22Rv1 (cell line): ENCODE results near the gene CNTRL.

Experiments
- H3K27ac ChIP-seq: fragments of 450-650 bp; 2 replicates; pipeline ENCODE4 v1.5.1; 2017
- CTCF ChIP-seq: fragments of 450-650 bp; IDR thresholded peaks from 2 replicates; pipeline ENCODE4 v1.5.1; 2017; ENCODE audit warnings: mild to moderate bottlenecking
- ZFX ChIP-seq: fragments of 450-650 bp; IDR thresholded peaks from 2 replicates; pipeline ENCODE4 v1.6.1; 2017; ENCODE audit warnings: antibody characterized with exemption, borderline replicate concordance

CNTRL gene

GRCh38 chr9:121204611-121205010, 129.9 kb downstream of the CNTRL start:
- TF ChIP-seq CTCF (no peak), ZFX (no peak)
- H3K27ac ChIP-seq = no peak overlapping the region

- no peak for TF ChIP-seq CTCF
- TF ChIP-seq ZFX = no peak
- no peak overlapping the region for H3K27ac ChIP-seq
These were observed 132.0 kb downstream of the CNTRL start for GRCh38 chr9:121206516-121207370.

- no peak overlapping the region for H3K27ac ChIP-seq
- TF ChIP-seq CTCF = no peak
- TF ChIP-seq ZFX = no peak
These were observed 132.7 kb downstream of the CNTRL start for GRCh38 chr9:121207371-121207940.

GRCh38 chr9:121210536-121210935, 135.8 kb downstream of the CNTRL start:
- no peak overlapping the region for H3K27ac ChIP-seq
- TF ChIP-seq ZFX (no peak), CTCF (no peak)

GRCh38 chr9:121213136-121213806, 138.5 kb downstream of the CNTRL start:
- H3K27ac ChIP-seq = no peak overlapping the region
- TF ChIP-seq CTCF = peak; percentile 98
- TF ChIP-seq ZFX = no peak

GRCh38 chr9:121214005-121214404, 139.2 kb downstream of the CNTRL start:
- TF ChIP-seq ZFX (no peak), CTCF (no peak)
- H3K27ac ChIP-seq = no peak overlapping the region
